HCT116 (cell line): Measurements from ENCODE around the gene PML. TPM values are rescaled to one million over a fixed set of nuclear protein-coding genes. Genes with fewer than 3 reads are reported as not detected.

ENCODE experiments used
- ATAC-seq: fragments of 200-7000 bp; cut with Tn5 transposase; 2 replicates; pipeline ENCODE4 v1.9.1; 2020; ENCODE audit warnings: mild to moderate bottlenecking, moderate library complexity
- BruUV-seq: library from RNA; stranded (reverse); fragments of 400-500 nt; replicated peaks from 2 replicates; lab custom pipeline; 2021; lab: Mats Ljungman, UMichigan
- CTCF ChIA-PET: fragments of 300-600 bp; sonication (Branson Sonifier 250); formaldehyde crosslinking; loops from one replicate; lab custom pipeline; 2021; ENCODE audit warnings: antibody characterized with exemption; lab: Charles Lee
- POLR2A ChIA-PET: fragments of 300-600, 350-600 bp; sonication (Branson Sonifier 250); formaldehyde crosslinking; loops from one replicate; lab custom pipeline; 2021; ENCODE audit warnings: antibody characterized with exemption; lab: Charles Lee
- RAD21 ChIA-PET, 2 experiments: fragments of 300-600 bp; sonication (Branson Sonifier 250); formaldehyde crosslinking; loops; one replicate each; lab custom pipeline; 2023; ENCODE audit warnings: low total read pairs in 2 of 2; ENCODE audit not compliant: uncharacterized antibody in 2 of 2, unreplicated experiment in 2 of 2, low non-redundant PET in 1 of 2; lab: Charles Lee
- DNase-seq: peaks from one replicate; pipeline ENCODE4 v3.0.0-alpha.2; 2010; ENCODE audit warnings: low read depth, low spot score
- H2AFZ ChIP-seq: fragments of 200-600 bp; shearing (Covaris generic), sonication (generic); 2 replicates; pipeline ENCODE4 v1.6.1; 2017; ENCODE audit warnings: low read depth, mixed run types, mixed read lengths, antibody characterized with exemption, low read length; ENCODE audit not compliant: poor library complexity, severe bottlenecking
- H3K27ac ChIP-seq: 2 replicates; pipeline ENCODE4 v1.5.1; 2012; ENCODE audit warnings: low read depth, low read length
- H3K27me3 ChIP-seq: fragments of 200-600 bp; sonication (generic); 2 replicates; pipeline ENCODE4 v1.6.1; 2016; ENCODE audit warnings: mixed run types, low read length, mixed read lengths; ENCODE audit not compliant: insufficient read depth
- H3K36me3 ChIP-seq, 2 experiments: fragments of 200-500 bp in 1 of 2; fragments of 200-600 bp in 1 of 2; sonication (Bioruptor generic) in 1 of 2; sonication (generic) in 1 of 2; 2 replicates each; pipeline versions ENCODE4 v1.5.1 to v1.6.1; 2014 to 2016; ENCODE audit warnings: low read length in 2 of 2, inconsistent platforms in 1 of 2, mixed read lengths in 1 of 2, mixed run types in 1 of 2; ENCODE audit not compliant: insufficient read depth in 2 of 2, control insufficient read depth in 1 of 2
- H3K4me1 ChIP-seq, 2 experiments: fragments of 200-600 bp in 1 of 2; sonication (generic) in 1 of 2; 2 replicates each; pipeline versions ENCODE4 v1.5.1 to v1.6.1; 2012 to 2017; ENCODE audit warnings: low read length in 2 of 2, inconsistent platforms in 1 of 2, mild to moderate bottlenecking in 1 of 2, mixed read lengths in 1 of 2, mixed run types in 1 of 2, moderate library complexity in 1 of 2; ENCODE audit not compliant: insufficient read depth in 2 of 2, control insufficient read depth in 1 of 2
- H3K4me2 ChIP-seq: fragments of 200-600 bp; sonication (generic); 2 replicates; pipeline ENCODE4 v1.6.1; 2017; ENCODE audit warnings: mixed run types, low read length, mixed read lengths
- H3K4me3 ChIP-seq, 2 experiments: fragments of 200-600 bp in 1 of 2; sonication (generic) in 1 of 2; replicated peaks in 1 of 2; 2 replicates each; pipeline ENCODE4 v1.5.1; 2011 to 2016; ENCODE audit warnings: low read length in 2 of 2, control low read depth in 1 of 2, low read depth in 1 of 2, mild to moderate bottlenecking in 1 of 2, mixed read lengths in 1 of 2, mixed run types in 1 of 2
- H3K79me2 ChIP-seq: fragments of 200-600 bp; sonication (generic); 2 replicates; pipeline ENCODE4 v1.6.1; 2017; ENCODE audit warnings: mild to moderate bottlenecking, mixed run types, low read length, moderate library complexity, mixed read lengths; ENCODE audit not compliant: insufficient read depth
- H3K9ac ChIP-seq: fragments of 200-600 bp; sonication (generic); 2 replicates; pipeline ENCODE4 v1.6.1; 2016; ENCODE audit warnings: low read length, mixed read lengths
- H3K9me2 ChIP-seq: fragments of 200-600 bp; sonication (generic), shearing (Covaris generic); 2 replicates; pipeline ENCODE4 v1.6.1; 2017; ENCODE audit warnings: mixed run types, mild to moderate bottlenecking, moderate library complexity; ENCODE audit not compliant: insufficient read depth
- H3K9me3 ChIP-seq, 2 experiments: fragments of 200-500 bp in 1 of 2; fragments of 200-600 bp in 1 of 2; sonication (Bioruptor generic) in 1 of 2; sonication (generic) in 1 of 2; 2 replicates each; pipeline ENCODE4 v1.6.1; 2014 to 2017; ENCODE audit warnings: low read length in 2 of 2, mixed read lengths in 2 of 2, inconsistent platforms in 1 of 2, low read depth in 1 of 2, mild to moderate bottlenecking in 1 of 2, mixed run types in 1 of 2, moderate library complexity in 1 of 2; ENCODE audit not compliant: control insufficient read depth in 1 of 2, insufficient read depth in 1 of 2
- H4K20me1 ChIP-seq: fragments of 200-600 bp; sonication (generic), shearing (Covaris generic); 2 replicates; pipeline ENCODE4 v1.6.1; 2017; ENCODE audit warnings: mixed run types, mild to moderate bottlenecking, moderate library complexity; ENCODE audit not compliant: insufficient read depth
- CBX3 ChIP-seq: IDR thresholded peaks from 2 replicates; pipeline ENCODE4 v1.6.1; 2012; ENCODE audit warnings: low read depth
- CEBPB ChIP-seq: IDR thresholded peaks from 2 replicates; pipeline ENCODE4 v1.6.1; 2012; ENCODE audit warnings: low read depth
- EZH2 ChIP-seq: fragments of 200-600 bp; sonication (generic); IDR thresholded peaks from 2 replicates; pipeline ENCODE4 v1.6.1; 2017; ENCODE audit warnings: antibody characterized with exemption, mixed run types
- EZH2phosphoT487 ChIP-seq: fragments of 200-600 bp; IDR thresholded peaks from 2 replicates; pipeline ENCODE4 v1.6.1; 2018; ENCODE audit warnings: antibody characterized with exemption, borderline replicate concordance
- JUND ChIP-seq: IDR thresholded peaks from 2 replicates; pipeline ENCODE4 v1.6.1; 2012
- POLR2AphosphoS5 ChIP-seq: IDR thresholded peaks from 2 replicates; pipeline ENCODE4 v1.6.1; 2011; ENCODE audit warnings: mild to moderate bottlenecking, low read depth, low read length, moderate library complexity
- RAD21 ChIP-seq: IDR thresholded peaks from 2 replicates; pipeline ENCODE4 v1.6.1; 2012; ENCODE audit warnings: low read depth, mild to moderate bottlenecking
- SP1 ChIP-seq: IDR thresholded peaks from 2 replicates; pipeline ENCODE4 v1.6.1; 2012; ENCODE audit warnings: low read depth
- TCF7L2 ChIP-seq: IDR thresholded peaks from 2 replicates; pipeline ENCODE4 v1.7.0; 2011; ENCODE audit warnings: borderline replicate concordance, inconsistent platforms; ENCODE audit not compliant: insufficient read depth, insufficient read length; ENCODE audit errors: extremely low read depth
- YY1 ChIP-seq: IDR thresholded peaks from 2 replicates; pipeline ENCODE4 v1.6.1; 2011; ENCODE audit warnings: low read length, low read depth, moderate library complexity, mild to moderate bottlenecking; ENCODE audit not compliant: insufficient replicate concordance; ENCODE audit errors: extremely low read depth
- ZFX ChIP-seq: fragments of 450-650 bp; IDR thresholded peaks from 2 replicates; pipeline ENCODE4 v1.6.1; 2017
- ZNF274 ChIP-seq: fragments of 200-500 bp; sonication (Bioruptor generic); IDR thresholded peaks from 2 replicates; pipeline ENCODE4 v1.6.1; 2014; ENCODE audit warnings: mild to moderate bottlenecking, low read depth, low read length, inconsistent platforms
- intact Hi-C: fragments of 100-400 bp; cut with micrococcal nuclease; formaldehyde crosslinking; loops from 2 replicates; pipeline ENCODE4 v1.10.0; 2022
- total RNA-seq: library from RNA; stranded (reverse); gene quantifications from one replicate; pipeline ENCODE4 v1.2.1, GENCODE V29; 2021; ENCODE audit not compliant: unreplicated experiment
- TF ChIP-seq, protein P1 (sequence below): IDR thresholded peaks from 2 replicates; pipeline ENCODE4 v1.6.1; 2012

PML gene
- total RNA-seq, 1 experiment from 2014 or later = 28.1 TPM

DNA sequence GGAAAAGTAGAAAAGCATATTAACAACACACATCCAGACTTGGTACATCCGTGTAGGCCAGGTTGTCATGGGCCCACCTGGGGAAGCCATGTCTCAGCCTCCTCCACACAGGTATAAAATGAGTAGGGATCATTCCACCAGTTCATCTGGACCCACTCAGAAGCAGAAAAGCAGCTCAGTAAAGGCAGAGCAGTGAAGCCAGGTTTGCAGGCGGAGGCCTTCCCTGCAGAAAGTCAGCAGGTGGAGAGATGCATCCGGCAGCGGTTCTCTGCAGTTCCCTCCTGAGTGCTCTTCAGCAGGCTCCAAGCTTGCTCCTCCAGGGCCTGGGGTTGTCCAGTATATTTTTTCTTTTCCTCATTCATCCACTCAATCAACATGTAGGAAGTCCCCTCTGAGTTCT lies 46.1 kb upstream of the PML start:
- POLR2A ChIA-PET = no interaction called here
- Histone ChIP-seq H3K79me2 (no peaks in the 10 kb centered on the region), H2AFZ (no peak overlapping the region), H4K20me1 (no peaks in the 10 kb centered on the region), H3K9me3 (no peaks in the 10 kb centered on the region), H3K9ac (no peak overlapping the region), H3K4me2 (no peak overlapping the region), H3K27ac (no peak overlapping the region), H3K9me2 (no peaks in the 10 kb centered on the region), H3K36me3 (no peaks in the 10 kb centered on the region), H3K4me1 (peaks cover 0 to 10% of the 10 kb centered on the region in 2 experiments; a peak in 1 of 4 replicates), H3K27me3 (no peaks in the 10 kb centered on the region), H3K4me3 (no peak overlapping the region)
- RAD21 ChIA-PET = no interaction called here
- ATAC-seq = no peak
- intact Hi-C loops = no loop called here
- CTCF ChIA-PET = interaction anchor here (1.6 kb wide), 1 partner anchor 18 kb away, joined by 3 read pairs; no protein-coding TSS in a partner anchor
- no peak for DNase-seq
- TF ChIP-seq, protein P1, sequence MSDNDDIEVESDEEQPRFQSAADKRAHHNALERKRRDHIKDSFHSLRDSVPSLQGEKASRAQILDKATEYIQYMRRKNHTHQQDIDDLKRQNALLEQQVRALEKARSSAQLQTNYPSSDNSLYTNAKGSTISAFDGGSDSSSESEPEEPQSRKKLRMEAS = no peak
- TF ChIP-seq SP1 (no peak), YY1 (no peak), JUND (no peak), EZH2phosphoT487 (no peak), CEBPB (no peak), POLR2AphosphoS5 (no peak), ZNF274 (no peak), RAD21 (no peak), ZFX (no peak), TCF7L2 (no peak), CBX3 (no peak), EZH2 (no peak)
- BruUV-seq = no TSS peak
